Fibroblast of skin of left quadriceps (primary cell): ENCODE measurements around the gene REEP3.
A peak's percentile ranks its signal among the peaks of the same experiment; 100 is the strongest.

ENCODE experiments used
- DNase-seq, 2 experiments: peaks; one replicate each; pipeline ENCODE4 v3.0.0-alpha.2; 2013; ENCODE audit warnings: low read depth in 2 of 2

Gene REEP3

DNA sequence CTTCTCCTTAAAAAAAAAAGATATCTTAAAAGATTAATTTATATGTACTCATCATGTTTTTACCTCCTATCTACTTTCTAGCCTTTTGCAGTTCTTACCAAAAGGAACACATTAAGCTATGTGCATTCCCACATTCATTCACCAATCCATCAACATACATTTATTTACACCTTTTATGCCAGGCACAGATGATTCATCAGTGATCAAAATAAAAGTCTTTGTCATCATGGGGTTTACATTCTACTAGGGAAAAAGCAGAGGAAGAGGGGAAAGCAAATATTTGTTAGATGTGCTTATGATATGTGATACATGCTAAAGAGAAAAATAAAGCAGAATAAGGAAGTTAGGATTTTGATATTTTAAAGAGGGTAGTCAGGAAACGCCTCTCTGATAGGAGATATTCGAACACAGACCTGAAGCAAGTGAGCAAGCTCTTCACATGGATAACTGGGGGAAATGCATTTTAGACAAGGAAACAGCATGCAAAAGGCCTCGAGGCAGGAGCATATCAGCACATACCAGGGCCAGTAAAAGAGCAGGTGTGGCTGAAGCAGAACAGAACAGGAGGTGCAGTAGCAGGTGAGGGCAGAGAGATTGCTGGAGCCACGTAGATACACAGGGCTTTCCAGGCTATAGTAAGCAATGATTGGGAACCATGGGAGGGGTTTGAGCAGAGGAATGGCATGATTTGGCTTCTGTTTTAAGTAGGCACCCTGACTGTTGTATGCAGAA lies 67.4 kb downstream of the REEP3 start:
- DNase-seq: no peak

DNA sequence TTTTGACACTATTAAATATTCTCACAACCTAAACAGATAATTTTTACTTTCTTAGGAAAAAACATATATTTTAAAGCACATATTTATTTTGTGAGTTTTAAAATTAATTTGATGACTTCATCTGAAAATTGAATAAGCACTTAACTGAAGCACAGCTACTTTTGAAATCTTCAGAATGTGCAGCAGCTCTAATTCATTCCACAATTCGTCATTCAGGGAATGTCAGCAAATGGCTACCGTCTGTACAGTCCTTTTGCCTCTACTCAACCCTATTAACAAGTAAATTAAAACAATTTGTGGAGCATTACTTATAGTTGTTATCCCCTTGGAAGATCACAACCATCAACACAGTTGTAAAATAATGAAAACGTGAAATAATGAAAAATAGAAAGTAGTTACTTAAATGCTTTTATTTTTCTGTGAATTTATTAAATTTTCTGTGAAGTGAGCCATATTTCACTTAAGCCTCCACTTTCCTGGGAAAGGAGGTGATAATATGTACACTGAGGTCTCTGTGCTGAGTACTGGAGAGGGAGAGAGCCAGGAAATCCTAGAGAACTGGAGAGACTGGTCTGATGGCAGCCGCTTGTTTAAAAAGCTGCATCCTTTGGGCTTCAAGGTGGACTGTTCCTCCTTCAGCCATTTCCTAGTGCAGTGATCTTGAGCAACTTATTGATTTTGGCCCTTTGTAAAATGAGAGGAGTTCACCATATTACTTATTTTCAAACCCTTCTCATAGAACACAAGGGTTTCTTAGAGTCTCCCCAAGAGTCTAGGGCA lies 70.6 kb downstream of the REEP3 start:
- no peak for DNase-seq

DNA sequence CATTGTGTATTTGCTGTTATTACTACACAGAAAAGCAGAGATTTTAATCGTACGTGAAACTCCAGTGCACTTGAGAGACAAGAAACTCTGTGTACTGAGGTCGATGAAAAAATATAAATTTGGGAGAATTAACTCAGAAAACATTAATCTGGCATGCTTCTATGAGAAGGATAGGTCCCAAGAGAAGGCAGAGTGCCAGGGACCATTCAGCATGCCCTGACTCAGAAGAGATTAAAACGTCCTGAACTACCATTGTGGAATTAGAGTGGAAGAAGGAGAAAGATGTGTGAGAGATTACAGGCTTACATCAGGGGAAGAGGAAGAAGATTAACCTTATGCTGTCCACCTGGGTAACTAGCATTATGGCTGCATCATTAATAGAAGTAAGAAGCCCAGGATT lies 72.4 kb downstream of the REEP3 start:
- no peak for DNase-seq

DNA sequence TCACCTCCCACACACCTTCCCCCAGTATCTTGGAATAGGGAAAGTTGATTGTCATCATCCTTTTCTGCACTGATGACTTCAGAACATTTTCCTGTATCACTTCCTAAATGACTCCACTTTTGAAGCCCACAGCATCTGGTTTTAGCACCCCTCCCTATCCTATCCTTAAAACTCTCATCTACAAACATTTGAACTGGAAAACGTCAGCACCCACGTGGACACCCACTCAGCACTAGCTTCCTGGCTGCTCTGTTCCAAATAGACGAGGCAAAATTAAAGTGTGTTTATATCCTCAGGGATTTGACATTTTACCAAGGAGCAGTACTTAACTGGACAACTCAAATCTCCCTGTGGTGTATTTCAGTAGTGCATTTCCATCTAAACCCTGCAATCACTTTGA lies 73.9 kb downstream of the REEP3 start:
- no peak for DNase-seq

DNA sequence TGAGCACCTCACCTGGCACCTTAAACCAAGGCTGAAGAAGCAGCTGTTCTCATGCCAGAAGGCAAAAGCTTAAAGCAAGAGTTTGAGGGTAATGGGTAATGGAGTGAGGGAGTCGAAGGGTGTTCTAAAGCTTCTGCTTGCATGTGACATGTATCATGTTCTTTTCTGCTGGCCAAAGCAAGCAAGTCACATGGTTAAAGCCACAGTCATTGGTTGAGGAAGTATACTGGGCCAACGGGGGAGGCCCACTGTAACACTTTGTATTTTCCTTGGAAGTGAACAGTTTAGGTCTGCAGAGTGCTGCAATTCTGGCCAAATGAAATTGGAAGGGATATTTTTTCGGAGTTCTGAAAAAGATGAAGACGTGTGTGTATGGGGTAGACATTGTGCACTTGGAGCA lies 75.7 kb downstream of the REEP3 start:
- no peak for DNase-seq

DNA sequence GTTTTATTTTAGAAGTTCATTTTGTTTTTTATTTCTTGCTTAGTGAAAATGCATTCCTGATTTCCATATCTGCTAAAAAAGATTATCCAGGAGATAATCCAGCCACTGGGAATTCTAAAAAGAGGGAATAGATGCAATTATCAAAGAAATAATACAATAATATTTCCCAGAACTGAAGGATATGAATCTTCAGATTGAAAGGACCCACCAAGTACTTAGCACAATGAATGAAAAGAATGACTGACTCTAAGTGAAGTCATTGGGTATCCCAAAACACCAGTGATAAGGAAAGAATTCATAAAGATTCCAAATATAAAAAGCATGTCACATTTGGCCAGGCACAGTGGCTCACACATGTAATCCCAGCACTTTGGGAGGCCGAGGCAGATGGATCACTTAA lies 79.3 kb downstream of the REEP3 start:
- no peak for DNase-seq

DNA sequence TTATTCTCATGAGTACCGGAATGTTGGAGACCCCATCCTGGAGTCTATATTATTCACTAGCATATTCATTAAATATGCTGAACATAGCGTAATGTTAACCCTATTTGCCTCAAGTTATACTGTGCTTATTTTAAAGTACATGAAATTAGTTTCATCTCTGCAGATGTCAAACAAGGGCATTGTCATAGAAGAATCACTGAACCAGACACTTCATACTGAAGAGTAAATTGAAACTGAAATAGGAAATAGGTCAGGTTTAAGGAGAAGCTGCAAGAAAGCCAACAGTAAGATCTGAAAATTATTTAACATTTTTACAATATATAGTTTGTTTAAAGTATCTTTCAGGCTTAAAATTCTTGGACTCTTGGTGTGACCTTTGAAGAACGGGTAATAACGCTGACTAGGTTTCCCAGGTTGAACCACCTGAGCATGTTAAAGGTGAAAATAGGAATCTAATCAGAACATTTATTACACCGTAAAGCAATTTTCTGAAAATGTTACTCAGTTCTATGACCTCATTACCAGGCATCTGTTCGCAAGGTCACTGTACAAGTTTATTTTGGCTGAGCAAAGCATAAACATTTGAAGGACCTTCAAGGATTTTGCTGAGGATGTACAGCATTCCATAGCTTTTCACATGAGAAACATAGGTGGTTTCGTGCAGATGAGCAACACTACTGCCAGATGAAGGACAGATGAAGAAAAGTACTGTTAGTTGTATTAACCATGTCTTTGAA lies 82.7 kb downstream of the REEP3 start:
- DNase-seq: no peak

DNA sequence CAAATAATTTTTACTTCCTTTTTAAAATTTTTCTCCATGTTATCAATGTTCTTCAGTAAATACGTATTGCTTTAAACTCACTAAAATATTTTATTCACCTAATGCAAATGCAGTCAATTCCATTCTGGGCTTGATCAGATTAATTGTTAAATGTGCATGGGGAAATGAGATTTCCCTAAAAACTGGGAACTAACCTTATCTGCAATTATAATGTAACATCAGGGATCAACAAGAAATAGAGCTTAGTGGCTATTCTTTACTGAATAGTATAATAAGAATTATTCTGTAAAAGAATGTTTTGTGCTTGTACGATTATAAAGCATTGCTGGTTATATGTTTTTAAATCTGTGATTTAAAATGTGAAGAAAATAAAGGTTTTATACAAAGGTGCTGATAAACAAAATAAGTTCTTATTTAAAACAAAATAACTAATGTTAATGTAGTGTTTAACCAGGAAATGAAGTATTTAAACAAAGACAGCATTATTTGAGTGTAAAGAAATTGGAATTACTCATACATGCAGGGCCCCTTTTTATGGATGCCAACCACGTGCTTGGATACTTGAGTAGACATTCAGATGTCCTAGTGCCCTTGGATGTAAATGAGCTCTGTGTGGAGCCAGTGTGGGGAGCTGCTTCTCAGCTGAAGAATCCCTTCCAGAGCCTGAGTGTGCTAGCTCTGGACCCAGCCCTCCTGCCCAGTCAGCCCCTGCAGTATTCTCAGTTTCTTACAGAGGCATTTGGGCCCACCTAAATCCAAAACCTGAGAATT lies 84.2 kb downstream of the REEP3 start:
- no peak for DNase-seq

DNA sequence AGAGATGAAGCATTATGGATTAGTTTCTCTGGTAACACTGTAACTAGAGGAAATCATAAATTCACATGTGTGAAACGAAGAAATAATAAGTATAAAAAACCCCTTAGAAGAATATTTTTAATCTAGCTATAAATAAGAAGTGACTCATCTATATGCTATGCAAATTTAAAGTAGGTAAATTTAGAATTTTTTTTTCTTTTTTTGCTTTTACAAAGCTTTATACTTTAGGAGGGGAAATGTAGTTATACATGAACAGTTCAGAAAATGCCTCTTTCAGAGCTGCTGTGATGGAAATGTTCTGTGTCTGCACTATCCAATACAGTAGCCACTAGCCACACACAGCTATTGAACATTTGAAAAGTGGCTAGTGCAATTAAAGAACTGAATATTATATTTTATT lies 87.3 kb downstream of the REEP3 start:
- DNase-seq: no peak

DNA sequence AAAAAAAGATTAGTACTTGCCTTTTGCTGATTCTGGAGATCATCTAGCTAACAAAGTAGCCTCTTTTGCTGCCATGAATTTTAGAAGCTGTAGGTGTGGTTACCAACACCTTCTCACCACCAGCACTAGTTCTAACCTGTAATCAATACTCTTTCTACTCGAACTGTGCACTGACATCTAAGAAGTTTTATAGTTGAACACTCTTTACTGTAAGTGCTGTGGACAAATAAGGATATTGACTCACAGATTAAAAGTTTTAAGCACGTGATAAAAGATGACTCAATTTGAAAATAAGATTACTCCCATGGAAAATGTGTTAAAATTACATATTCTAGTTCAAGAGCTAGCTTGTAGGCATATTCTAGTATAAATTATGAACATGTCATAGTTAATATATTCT lies 89.9 kb downstream of the REEP3 start:
- no peak for DNase-seq

DNA sequence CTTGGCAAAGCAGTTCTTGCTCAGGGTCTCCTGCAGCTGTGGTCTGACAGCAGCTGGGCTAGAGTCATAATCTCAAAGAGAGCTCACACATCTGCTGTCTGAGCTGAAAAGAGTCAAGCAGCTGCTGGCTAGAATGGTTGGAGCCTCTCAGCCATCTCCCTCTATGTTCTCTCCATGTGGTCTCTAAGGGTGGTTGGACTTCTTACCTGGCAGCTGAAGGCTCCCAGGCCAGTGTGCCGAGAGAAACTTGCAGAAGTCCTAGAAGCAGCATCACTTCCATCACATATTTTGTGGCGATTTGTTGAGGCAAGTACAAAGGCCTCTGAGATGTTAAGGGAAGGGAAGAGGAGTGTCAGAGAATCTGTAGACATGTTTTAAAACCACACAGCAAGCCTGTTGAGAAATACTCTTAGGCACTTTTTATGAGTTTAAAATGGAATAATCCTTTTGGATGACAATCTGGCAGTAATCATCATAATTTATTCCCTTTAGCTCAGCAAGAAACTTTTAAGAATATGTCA lies 93.2 kb downstream of the REEP3 start:
- DNase-seq: peak; percentile 78 to 84

DNA sequence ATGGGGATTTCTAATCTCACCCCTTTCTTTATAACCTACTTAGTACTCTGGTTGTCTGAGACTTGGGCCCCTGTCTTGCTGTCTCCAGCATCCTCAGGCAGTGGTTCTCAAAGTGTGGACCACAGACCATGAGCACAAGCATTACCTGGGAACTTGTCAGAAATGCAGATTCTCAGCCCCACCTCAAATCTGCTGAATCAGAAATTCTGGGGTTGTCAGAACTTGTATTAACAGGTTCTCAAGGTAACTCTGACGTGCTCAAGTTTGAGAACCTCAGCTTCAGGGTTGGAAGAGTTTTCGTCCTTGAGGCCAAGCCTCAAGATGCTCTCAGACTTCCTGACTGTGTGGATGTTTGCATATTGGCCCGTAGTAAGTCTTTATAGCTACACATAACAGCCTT lies 97.4 kb downstream of the REEP3 start:
- no peak for DNase-seq

DNA sequence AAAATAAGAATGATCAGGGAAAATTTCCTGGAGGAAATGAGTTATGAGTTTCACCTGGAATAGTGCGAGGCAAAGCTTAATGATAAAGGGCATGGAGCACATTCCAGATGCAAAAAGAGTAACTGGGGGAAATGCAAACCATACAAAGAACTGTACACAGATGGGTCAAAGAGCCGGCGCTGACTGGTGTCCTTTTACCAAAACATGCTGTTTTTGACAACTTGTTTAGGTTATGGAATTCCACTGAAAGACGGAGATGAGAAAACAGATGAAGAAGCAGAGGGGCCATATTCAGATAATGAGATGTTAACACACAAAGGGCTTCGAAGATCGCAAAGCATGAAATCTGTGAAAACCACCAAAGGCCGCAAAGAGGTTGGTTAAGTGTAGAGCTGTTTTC lies 98.2 kb downstream of the REEP3 start:
- DNase-seq: no peak

DNA sequence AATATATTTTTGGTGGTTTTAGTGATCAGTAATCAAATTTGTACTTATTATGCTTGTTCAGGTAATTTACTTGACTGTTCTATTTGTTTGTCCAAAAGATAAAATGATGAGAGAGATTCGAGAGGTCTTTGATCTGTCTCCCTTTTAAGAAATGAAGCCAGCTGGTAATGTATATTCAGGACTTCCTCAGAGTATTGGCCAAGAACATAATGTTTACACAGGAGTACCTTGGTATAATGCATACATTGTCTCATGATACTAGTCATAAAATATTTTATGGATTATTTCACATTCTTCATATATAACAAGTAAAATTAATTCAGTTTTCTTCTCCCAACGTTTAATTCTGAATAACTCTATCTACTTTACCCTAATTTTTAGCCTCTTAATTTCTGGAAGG lies 100.9 kb downstream of the REEP3 start:
- no peak for DNase-seq

DNA sequence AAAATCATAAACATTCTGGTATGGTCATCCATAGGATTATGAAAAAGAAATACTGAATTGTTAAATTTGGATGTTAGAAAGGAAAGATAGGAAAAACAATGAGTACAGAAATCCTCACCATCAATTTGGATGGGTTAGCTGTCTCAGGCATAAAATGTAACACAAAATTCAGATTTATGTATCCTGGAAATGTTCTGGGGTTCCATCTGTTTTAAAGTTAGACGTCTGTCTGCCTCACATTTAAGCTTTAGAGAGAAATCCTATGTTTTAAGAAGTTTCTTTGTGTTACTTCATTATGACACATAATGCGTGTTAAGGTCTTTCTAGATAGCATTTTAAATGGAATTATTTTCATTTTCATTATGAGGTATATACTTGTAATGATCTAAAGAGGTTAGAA lies 103.5 kb downstream of the REEP3 start:
- DNase-seq: no peak

DNA sequence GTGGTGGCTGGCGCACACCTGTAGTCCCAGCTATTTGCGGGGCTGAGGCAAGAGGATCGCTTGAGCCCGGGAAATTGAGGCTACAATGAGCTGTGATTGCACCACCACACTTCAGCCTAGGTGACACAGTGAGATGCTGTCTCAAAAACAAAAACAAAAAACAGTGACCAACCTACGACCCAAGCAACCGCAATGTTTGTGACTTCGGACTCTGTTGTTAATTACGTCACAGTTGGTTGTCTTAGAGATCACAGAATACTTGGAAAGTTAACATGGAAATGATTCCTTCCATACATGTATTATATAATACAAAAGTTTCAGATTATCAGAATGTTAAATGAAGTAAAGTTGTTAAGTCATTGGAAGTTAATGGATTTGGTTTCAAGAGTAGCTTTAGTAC lies 106.2 kb downstream of the REEP3 start:
- DNase-seq: no peak

DNA sequence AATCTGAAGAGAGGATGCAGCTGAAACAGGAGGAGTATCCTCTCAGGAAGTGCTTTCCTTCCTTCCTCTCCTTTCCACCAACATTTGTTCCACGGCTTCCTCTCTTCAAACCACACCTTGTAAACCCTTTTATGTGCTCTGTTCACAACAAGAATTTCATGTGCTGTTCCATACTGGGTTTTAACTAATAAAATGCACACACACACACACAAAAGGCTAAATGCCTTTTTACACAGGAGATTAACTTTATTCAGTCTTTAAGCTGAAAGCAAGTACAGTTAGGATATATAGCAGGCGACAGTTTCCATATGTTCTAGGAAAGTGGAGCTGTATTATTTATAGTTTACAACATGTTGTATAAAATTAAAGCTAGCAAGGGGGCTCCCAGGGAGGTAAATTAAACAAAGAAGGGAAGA lies 106.7 kb downstream of the REEP3 start:
- no peak for DNase-seq

DNA sequence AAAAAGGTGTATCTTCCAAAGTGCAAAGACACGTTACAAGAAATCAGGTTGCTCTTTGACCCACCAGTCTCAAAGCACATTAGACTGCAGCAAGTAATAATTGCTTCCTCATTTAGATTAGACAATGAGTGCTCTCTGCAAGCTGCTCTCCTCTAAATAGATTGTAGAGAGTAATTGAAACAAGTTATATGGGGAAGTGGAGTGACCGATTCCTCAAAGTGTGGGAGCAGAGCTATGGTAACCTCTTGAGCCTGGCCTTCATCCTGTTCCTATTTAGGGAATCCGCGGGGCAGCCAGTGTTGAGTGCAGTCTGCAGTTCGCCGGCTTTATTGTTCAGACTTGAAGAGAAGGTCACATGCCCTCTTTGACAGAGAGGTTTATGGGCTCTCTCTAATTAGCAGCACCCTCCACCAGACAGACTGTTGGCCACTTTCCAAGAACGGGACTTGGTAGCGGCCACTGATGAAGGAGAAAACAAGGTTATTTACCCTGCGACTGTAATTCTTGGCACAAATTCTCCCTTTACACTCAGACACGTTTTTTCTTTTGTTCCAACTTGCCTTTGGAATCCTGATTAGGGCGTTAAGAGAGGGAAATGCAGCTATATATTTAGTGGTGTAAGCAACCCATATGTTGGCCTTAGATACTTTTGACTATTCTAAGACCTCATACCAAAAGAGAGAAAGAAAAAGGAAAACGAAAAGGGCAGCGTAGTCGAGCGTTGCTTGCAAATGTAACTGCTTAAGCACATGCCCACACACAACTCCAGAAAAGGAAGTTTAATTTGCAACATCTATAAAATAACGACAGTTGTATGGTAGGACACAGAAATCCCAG lies 107.5 kb downstream of the REEP3 start:
- no peak for DNase-seq

DNA sequence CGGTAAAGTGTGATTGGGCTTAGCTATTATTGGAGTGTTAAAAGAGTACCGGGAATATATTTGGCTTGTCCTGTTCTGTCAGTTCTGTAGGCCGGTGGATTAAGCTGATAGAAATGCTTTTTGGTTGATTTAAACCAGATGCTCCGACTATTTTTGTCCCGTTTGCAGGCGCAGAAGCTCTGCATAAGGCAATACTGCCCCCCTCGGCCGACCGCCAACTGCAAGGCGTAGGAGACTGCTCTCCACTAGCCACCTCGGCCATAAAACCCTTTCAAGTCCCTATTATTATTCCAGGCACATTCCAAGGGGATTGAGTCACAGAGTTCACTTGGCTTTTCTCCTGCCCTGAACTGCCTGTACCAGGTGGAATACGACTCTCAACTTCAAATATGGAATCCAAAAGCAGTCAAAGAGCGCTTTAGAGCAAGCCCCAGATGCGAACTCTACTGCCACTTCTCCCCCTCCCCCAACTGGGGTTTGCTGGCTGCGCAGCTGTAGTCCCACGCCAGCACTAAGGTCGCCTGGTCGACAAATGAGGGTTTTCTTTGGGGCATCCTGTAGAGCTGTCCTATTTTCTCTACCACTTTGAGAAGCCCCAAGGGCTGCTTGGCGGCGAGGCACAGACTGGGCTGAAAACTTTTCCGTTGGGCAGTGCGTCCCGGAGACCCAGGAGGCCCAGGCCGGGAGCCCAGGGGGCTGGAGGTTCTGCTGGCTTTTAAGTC lies 108.3 kb downstream of the REEP3 start:
- peak; percentile 99 for DNase-seq
